CD4-positive, alpha-beta T cell treated with Interleukin-17A for 1 hour (primary cell): Measurements from ENCODE around the gene SEMA3A.

Experiments
- DNase-seq: peaks from one replicate; pipeline ENCODE4 v3.0.0-alpha.2; 2020

Gene SEMA3A

DNA sequence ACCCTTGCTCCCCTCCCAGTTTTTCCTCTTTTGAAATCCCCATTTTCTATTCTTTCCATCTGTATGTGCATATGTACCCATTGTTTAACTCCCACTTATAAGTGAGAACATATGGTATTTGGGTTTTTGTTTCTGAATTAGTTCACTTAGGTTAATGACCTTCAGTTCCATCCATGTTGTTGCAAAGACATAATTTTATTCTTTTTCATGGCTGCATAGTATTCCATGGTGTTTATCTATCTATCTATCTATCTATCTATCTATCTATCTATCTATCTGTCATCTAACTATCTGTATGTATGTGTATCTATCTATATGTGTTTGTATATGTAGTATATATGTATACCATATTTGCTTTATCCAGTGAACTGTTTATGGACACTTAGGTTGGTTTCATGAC, 281.4 kb downstream of the SEMA3A start:
- DNase-seq, result no peak

- no peak for DNase-seq
Measured at GRCh38 chr7:83908526-83908925, 286.1 kb downstream of the SEMA3A start.
